Gastrocnemius medialis (tissue), 4 donors: ENCODE results near the gene SCUBE1. TPM values are rescaled to one million over a fixed set of nuclear protein-coding genes. Genes with fewer than 3 reads are reported as not detected.

Experiments
- ATAC-seq, 2 donors: fragments of 150-250 bp; one replicate each; pipeline ENCODE4 v1.9.1; 2016
- DNase-seq, 2 donors: peaks; one replicate each; pipeline ENCODE4 v3.0.0-alpha.2; 2019
- H3K27ac ChIP-seq, 4 donors: fragments of 200-600 bp; sonication (generic); 1 replicate in 1 of 4; 2 replicates in 3 of 4; pipeline ENCODE4 v1.5.1; 2016 to 2018; ENCODE audit warnings: mild to moderate bottlenecking in 2 of 4, moderate library complexity in 1 of 4
- H3K27me3 ChIP-seq, 3 donors: fragments of 200-600 bp; sonication (generic) in 2 of 3; 1 replicate in 1 of 3; 2 replicates in 2 of 3; pipeline versions ENCODE4 v1.5.1 to v1.6.0; 2016 to 2019; ENCODE audit warnings: mild to moderate bottlenecking in 1 of 3, moderate library complexity in 1 of 3
- H3K36me3 ChIP-seq, 2 donors: fragments of 200-600 bp; sonication (generic) in 1 of 2; one replicate each; pipeline ENCODE4 v1.5.1; 2017 to 2018
- H3K4me1 ChIP-seq, 2 donors: fragments of 200-600 bp; sonication (generic) in 1 of 2; one replicate each; pipeline ENCODE4 v1.5.1; 2016 to 2017; ENCODE audit warnings: mild to moderate bottlenecking in 2 of 2
- H3K4me3 ChIP-seq, 4 donors: fragments of 200-600 bp; sonication (generic) in 3 of 4; 1 replicate in 1 of 4; 2 replicates in 3 of 4; pipeline ENCODE4 v1.5.1; 2016 to 2019; ENCODE audit warnings: mild to moderate bottlenecking in 2 of 4
- H3K9me3 ChIP-seq, 3 donors: fragments of 200-600 bp; sonication (generic) in 2 of 3; 1 replicate in 1 of 3; 2 replicates in 2 of 3; pipeline ENCODE4 v1.5.1; 2016 to 2019
- CTCF ChIP-seq, 5 experiments: fragments of 450-650 bp in 3 of 5; fragments of 200-600 bp in 2 of 5; sonication (generic) in 2 of 5; IDR thresholded peaks in 4 of 5; conservative IDR thresholded peaks in 1 of 5; 1 replicate in 4 of 5; 2 replicates in 1 of 5; pipeline ENCODE4 v1.5.1; 2016 to 2019; ENCODE audit warnings: antibody characterized with exemption in 5 of 5, mild to moderate bottlenecking in 3 of 5, moderate library complexity in 3 of 5
- POLR2A ChIP-seq, 2 donors: fragments of 450-650 bp; IDR thresholded peaks; one replicate each; pipeline ENCODE4 v1.6.1; 2017; ENCODE audit warnings: antibody characterized with exemption in 2 of 2, mild to moderate bottlenecking in 2 of 2, moderate library complexity in 2 of 2
- in situ Hi-C, 4 donors: fragments of 200-750 bp; cut with MboI; loops; one replicate each; pipeline versions ENCODE4 v1.15.0 to v1.8.0; 2017; ENCODE audit warnings: low sequenced_read_pairs in 4 of 4
- intact Hi-C: fragments of 100-400 bp; cut with DNase I; formaldehyde crosslinking; loops from one replicate; pipeline ENCODE4 v1.15.1; 2023; ENCODE audit warnings: low total_unique reads
- total RNA-seq, 4 donors: library from RNA; depleted of rRNA; stranded (reverse); fragments of >200 nt; gene quantifications; one replicate each; pipeline versions ENCODE4 v1.1.0 to v1.2.3, GENCODE V29; 2016

Gene SCUBE1
- total RNA-seq, 4 donors from 2014 or later, result 0.20 to 0.55 (median 0.41) TPM

- Histone ChIP-seq H3K4me3 (no peak overlapping the region), H3K36me3 (no peaks in the 10 kb centered on the region), H3K27ac (no peak overlapping the region), H3K27me3 (peaks cover 0 to 7% (median 0%) of the 10 kb centered on the region in 3 donors), H3K9me3 (no peaks in the 10 kb centered on the region), H3K4me1 (peaks cover 0 to 5% of the 10 kb centered on the region in 2 donors)
- intact Hi-C loops (no loop called here), in situ Hi-C loops (no loop called here)
- TF ChIP-seq CTCF (IDR thresholded peaks at IDR 0.05 in 4 of 5, conservative IDR thresholded peaks at IDR 0.05 in 1 of 5), result no peak
- no peak for TF ChIP-seq POLR2A (IDR thresholded peaks at IDR 0.05)
- no peak for DNase-seq
- no peak for ATAC-seq
These were observed 34.9 kb downstream of the SCUBE1 start for GRCh38 chr22:43308060-43308830.

GRCh38 chr22:43305806-43306205 lies 37.4 kb downstream of the SCUBE1 start:
- Histone ChIP-seq H3K9me3 (no peaks in the 10 kb centered on the region), H3K27me3 (peaks cover 0 to 24% (median 10%) of the 10 kb centered on the region in 3 donors)

GRCh38 chr22:43304831-43305590 lies 38.2 kb downstream of the SCUBE1 start:
- intact Hi-C loops (no loop called here), in situ Hi-C loops (no loop called here)
- TF ChIP-seq CTCF (IDR thresholded peaks at IDR 0.05 in 4 of 5, conservative IDR thresholded peaks at IDR 0.05 in 1 of 5), result no peak
- TF ChIP-seq POLR2A (IDR thresholded peaks at IDR 0.05), result no peak
- no peaks in the 10 kb centered on the region for H3K9me3 ChIP-seq
- peaks cover 0 to 3% of the 10 kb centered on the region in 2 donors for H3K4me1 ChIP-seq
- ATAC-seq, result no peak
- H3K36me3 ChIP-seq, result no peaks in the 10 kb centered on the region
- no peak overlapping the region for H3K4me3 ChIP-seq
- DNase-seq, result no peak
- peaks cover 0 to 28% (median 10%) of the 10 kb centered on the region in 3 donors for H3K27me3 ChIP-seq
- no peak overlapping the region for H3K27ac ChIP-seq

More at GRCh38 chr22:43305806-43306205, 37.4 kb downstream of the SCUBE1 start:
- no peak overlapping the region for H3K4me3 ChIP-seq
- DNase-seq (no peak), ATAC-seq (no peak)
- no peak overlapping the region for H3K27ac ChIP-seq
- H3K36me3 ChIP-seq, result no peaks in the 10 kb centered on the region
- in situ Hi-C loops, result no loop called here
- intact Hi-C loops, result no loop called here
- TF ChIP-seq POLR2A (IDR thresholded peaks at IDR 0.05), result no peak
- TF ChIP-seq CTCF (IDR thresholded peaks at IDR 0.05 in 4 of 5, conservative IDR thresholded peaks at IDR 0.05 in 1 of 5), result no peak
- H3K4me1 ChIP-seq, result peaks cover 0 to 3% of the 10 kb centered on the region in 2 donors

GRCh38 chr22:43303751-43304150 lies 39.4 kb downstream of the SCUBE1 start:
- H3K27ac ChIP-seq, result no peak overlapping the region
- no peaks in the 10 kb centered on the region for H3K36me3 ChIP-seq
- ATAC-seq, result no peak
- no peaks in the 10 kb centered on the region for H3K9me3 ChIP-seq
- H3K4me3 ChIP-seq, result no peak overlapping the region
- intact Hi-C loops (no loop called here), in situ Hi-C loops (no loop called here)
- TF ChIP-seq CTCF (IDR thresholded peaks at IDR 0.05 in 4 of 5, conservative IDR thresholded peaks at IDR 0.05 in 1 of 5), result no peak
- TF ChIP-seq POLR2A (IDR thresholded peaks at IDR 0.05), result no peak
- peaks cover 0 to 3% of the 10 kb centered on the region in 2 donors for H3K4me1 ChIP-seq
- peaks cover 0 to 28% (median 15%) of the 10 kb centered on the region in 3 donors for H3K27me3 ChIP-seq
- DNase-seq, result no peak
